KBM-7 (cell line): ENCODE measurements around the gene MDC1.
"Not testable (repeated sequence)": the region's sequence is repeated elsewhere in the genome, so short reads cannot be mapped to it uniquely, and the experiment has no call there.

Experiments used
- DNase-seq: peaks from one replicate; pipeline ENCODE4 v3.0.0-alpha.2; 2015
- in situ Hi-C: fragments of 300-500 bp; cut with MboI; formaldehyde crosslinking; loops from 2 replicates; pipeline ENCODE4 v1.14.3; 2020; ENCODE audit warnings: low sequenced_read_pairs, low pct_unique_long_range_greater_than_20kb, mixed read lengths

Gene MDC1

GRCh38 chr6:30685157-30686008 is 31.7 kb downstream of the MDC1 start:
- in situ Hi-C loops: no loop called here
- DNase-seq: peak; percentile 29

GRCh38 chr6:30684386-30685156 is 32.5 kb downstream of the MDC1 start:
- in situ Hi-C loops: no loop called here
- peak; percentile 72 for DNase-seq

GRCh38 chr6:30683980-30684338 is 33.1 kb downstream of the MDC1 start:
- in situ Hi-C loops: no loop called here
- no peak for DNase-seq

- in situ Hi-C loops: no loop called here
- no peak for DNase-seq
Measured at GRCh38 chr6:30683183-30683979, 33.7 kb downstream of the MDC1 start.

GRCh38 chr6:30682143-30683117 is 34.7 kb downstream of the MDC1 start:
- in situ Hi-C loops: no loop called here
- DNase-seq: peak; percentile 99

- in situ Hi-C loops: no loop called here
- DNase-seq: no peak
Measured at GRCh38 chr6:30681766-30682142, 35.3 kb downstream of the MDC1 start.

GRCh38 chr6:30679765-30680535 is 37.1 kb downstream of the MDC1 start:
- in situ Hi-C loops: loop anchor here (10.0 kb wide), 1 partner anchor 45 kb away; the partner anchor contains the start of gene TUBB
- DNase-seq: no peak

GRCh38 chr6:30678964-30679726 is 37.9 kb downstream of the MDC1 start:
- DNase-seq: peak; percentile 94
- in situ Hi-C loops: loop anchor here (10.0 kb wide), 1 partner anchor 46 kb away; the partner anchor contains the start of gene TUBB

GRCh38 chr6:30676660-30677285 is 40.3 kb downstream of the MDC1 start:
- in situ Hi-C loops: loop anchor here (10.0 kb wide), 1 partner anchor 48 kb away; the partner anchor contains the start of gene TUBB
- DNase-seq: no peak

GRCh38 chr6:30672445-30673253 is 44.4 kb downstream of the MDC1 start, which contains the start of gene DHX16:
DHX16 (minus strand) TSS chr6:30673006; CDS start chr6:30672841, 165 bp downstream.
- in situ Hi-C loops: loop anchor here (10.0 kb wide), 1 partner anchor 52 kb away; the partner anchor contains the start of gene TUBB
- peak; percentile 97 for DNase-seq

- in situ Hi-C loops: loop anchor here (10.0 kb wide), 1 partner anchor 54 kb away; the partner anchor contains the start of gene TUBB
- no peak for DNase-seq
Measured at GRCh38 chr6:30670760-30671527, 46.1 kb downstream of the MDC1 start.

- in situ Hi-C loops, DNase-seq: not testable (repeated sequence)
Measured at GRCh38 chr6:30666300-30666699, 50.8 kb downstream of the MDC1 start.

GRCh38 chr6:30664994-30665767 is 51.9 kb downstream of the MDC1 start:
- no peak for DNase-seq
- in situ Hi-C loops: no loop called here

- in situ Hi-C loops, DNase-seq: not testable (repeated sequence)
Measured at GRCh38 chr6:30657922-30658321, 59.2 kb downstream of the MDC1 start.
